Kidney glomerular epithelial cell (primary cell): ENCODE measurements around the gene KRT24.
A peak's percentile ranks its signal among the peaks of the same experiment; 100 is the strongest.
"Not testable (repeated sequence)": the region's sequence is repeated elsewhere in the genome, so short reads cannot be mapped to it uniquely, and the experiment has no call there.

ENCODE experiments used
- DNase-seq: peaks from one replicate; lab custom pipeline; 2025; lab: John Stamatoyannopoulos, UW

Gene KRT24

GRCh38 chr17:40703652-40704051 is at the start of gene KRT24:
KRT24 (minus strand) TSS chr17:40703752; CDS start chr17:40703693, 59 bp downstream.
- no peak for DNase-seq

GRCh38 chr17:40751065-40751464 is 47.5 kb upstream of the KRT24 start:
- DNase-seq: no peak

- DNase-seq: no peak
These were observed 46.8 kb upstream of the KRT24 start for GRCh38 chr17:40750391-40750790.

GRCh38 chr17:40748666-40749065 is 45.1 kb upstream of the KRT24 start:
- DNase-seq: not testable (repeated sequence)

GRCh38 chr17:40738553-40738952 is 35.0 kb upstream of the KRT24 start:
- DNase-seq: no peak

GRCh38 chr17:40735016-40735415 is 31.5 kb upstream of the KRT24 start:
- DNase-seq: no peak

GRCh38 chr17:40734018-40734417 is 30.5 kb upstream of the KRT24 start:
- DNase-seq: no peak

GRCh38 chr17:40730970-40731369 is 27.4 kb upstream of the KRT24 start:
- no peak for DNase-seq

GRCh38 chr17:40727447-40728231 is 24.1 kb upstream of the KRT24 start:
- peak; percentile 85 for DNase-seq

GRCh38 chr17:40726919-40727318 is 23.4 kb upstream of the KRT24 start:
- DNase-seq: no peak

GRCh38 chr17:40724656-40725055 is 21.1 kb upstream of the KRT24 start:
- no peak for DNase-seq

GRCh38 chr17:40722241-40722640 is 18.7 kb upstream of the KRT24 start:
- peak; percentile 86 for DNase-seq

GRCh38 chr17:40720899-40721298 is 17.3 kb upstream of the KRT24 start:
- peak; percentile 38 for DNase-seq

GRCh38 chr17:40718930-40719329 is 15.4 kb upstream of the KRT24 start:
- DNase-seq: no peak

- DNase-seq: no peak
These were observed 14.2 kb upstream of the KRT24 start for GRCh38 chr17:40717776-40718175.

GRCh38 chr17:40714473-40714872 is 10.9 kb upstream of the KRT24 start:
- peak; percentile 20 for DNase-seq

GRCh38 chr17:40707745-40708144 is 4.2 kb upstream of the KRT24 start:
- DNase-seq: no peak

- DNase-seq: no peak
These were observed 2.0 kb upstream of the KRT24 start for GRCh38 chr17:40705584-40705983.

- no peak for DNase-seq
These were observed 1.3 kb downstream of the KRT24 start for GRCh38 chr17:40702271-40702670.

GRCh38 chr17:40699853-40700252 is 3.7 kb downstream of the KRT24 start:
- DNase-seq: no peak

- no peak for DNase-seq
These were observed 4.2 kb downstream of the KRT24 start for GRCh38 chr17:40699371-40699770.

GRCh38 chr17:40697297-40697696 is 6.3 kb downstream of the KRT24 start:
- DNase-seq: no peak

GRCh38 chr17:40696651-40697072 is 6.9 kb downstream of the KRT24 start:
- no peak for DNase-seq

- peak; percentile 14 for DNase-seq
These were observed 7.6 kb downstream of the KRT24 start for GRCh38 chr17:40695874-40696472.
